ENCODE measurements around the gene SLC9A9.

- TF ChIP-seq POLR2A (IDR thresholded peaks at IDR 0.05; ENCODE audit: low read length) (no peak), GATA1 (IDR thresholded peaks at IDR 0.05; ENCODE audit: low read depth, low read length) (no peak)
Observed at GRCh38 chr3:143657391-143657790, 190.9 kb downstream of the SLC9A9 start.
